M059J (cell line): ENCODE data around the gene XKRX. TPM values are rescaled to one million over a fixed set of nuclear protein-coding genes. Genes with fewer than 3 reads are reported as not detected.

Experiments used
- DNase-seq: peaks from one replicate; pipeline ENCODE4 v3.0.0-alpha.2; 2012; ENCODE audit warnings: low read depth
- total RNA-seq: library from RNA; depleted of rRNA; stranded (reverse); fragments of >200 nt; shearing (Covaris generic); gene quantifications from 2 replicates; pipeline ENCODE4 v1.2.3, GENCODE V29; 2014; rRNA removed

The XKRX gene
- total RNA-seq, 1 experiment from 2014 or later: 3.7 TPM

- DNase-seq: peak; percentile 64
Observed at GRCh38 chrX:100895365-100896075, 33.2 kb downstream of the XKRX start.

GRCh38 chrX:100883654-100884053, 45.1 kb downstream of the XKRX start:
- DNase-seq: no peak

DNA sequence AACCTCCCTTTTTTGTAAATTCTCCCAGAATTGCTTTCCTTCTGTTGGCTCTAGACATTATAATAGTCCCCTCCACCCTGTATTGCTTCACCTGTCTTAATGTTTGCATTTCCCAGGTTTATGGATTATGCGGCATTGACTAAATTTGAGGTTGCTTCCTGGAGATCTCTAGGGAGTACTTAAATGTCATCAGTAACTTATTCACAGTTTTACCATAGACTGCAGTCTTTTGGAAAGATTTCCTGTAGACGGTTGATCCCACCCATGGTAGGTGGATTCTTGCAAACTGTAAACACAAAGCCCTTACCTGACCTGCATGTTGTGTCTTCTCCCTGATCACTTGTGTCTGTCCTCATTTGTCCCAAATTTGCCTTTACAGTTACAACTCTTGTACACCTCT, 48.3 kb downstream of the XKRX start:
- DNase-seq: no peak

DNA sequence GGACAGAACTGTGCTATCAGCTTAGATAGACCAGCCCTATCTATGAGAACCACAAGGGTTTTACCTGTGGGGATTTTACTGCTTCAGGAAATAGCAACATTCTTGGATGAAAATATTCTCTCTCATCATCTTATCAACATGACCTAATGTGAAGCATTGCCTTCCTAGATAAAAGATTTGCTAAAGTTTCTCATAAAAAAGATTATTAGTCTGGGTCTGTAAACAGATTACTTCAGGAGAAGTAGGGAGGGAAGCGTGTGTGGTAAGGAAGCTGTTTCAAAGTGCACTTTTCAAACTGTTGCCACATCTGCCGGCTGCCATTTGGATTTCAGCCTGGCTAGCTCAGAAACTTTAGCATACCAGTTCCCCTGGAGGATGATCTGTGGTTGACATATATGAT, 54.4 kb downstream of the XKRX start, which contains the start of gene NOX1:
TSS of gene NOX1 (minus strand) at position 35 of the 400 bp plus-strand sequence. CDS start 220 bp downstream, outside the sequence.
- DNase-seq: no peak

- no peak for DNase-seq
Observed at GRCh38 chrX:100871594-100872560, 56.8 kb downstream of the XKRX start.

DNA sequence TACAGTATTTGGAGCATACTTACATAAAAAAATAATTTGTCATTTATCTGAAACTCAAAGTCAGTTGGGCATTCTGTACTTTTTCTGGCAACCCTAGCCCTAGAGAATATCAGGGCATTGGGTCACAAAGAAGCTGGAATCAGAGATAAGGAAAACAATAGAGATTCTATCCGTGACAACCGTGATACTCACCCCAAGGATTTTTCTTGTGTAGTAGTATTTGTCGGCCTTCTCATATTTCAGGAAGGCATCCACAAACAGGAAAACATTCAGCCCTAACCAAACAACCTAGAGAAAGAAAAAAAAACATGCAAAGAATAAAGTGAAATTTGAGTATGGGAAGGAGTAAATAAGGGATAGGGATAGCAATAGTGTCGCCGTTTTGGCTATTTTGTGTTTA, 58.2 kb downstream of the XKRX start:
- DNase-seq: no peak

DNA sequence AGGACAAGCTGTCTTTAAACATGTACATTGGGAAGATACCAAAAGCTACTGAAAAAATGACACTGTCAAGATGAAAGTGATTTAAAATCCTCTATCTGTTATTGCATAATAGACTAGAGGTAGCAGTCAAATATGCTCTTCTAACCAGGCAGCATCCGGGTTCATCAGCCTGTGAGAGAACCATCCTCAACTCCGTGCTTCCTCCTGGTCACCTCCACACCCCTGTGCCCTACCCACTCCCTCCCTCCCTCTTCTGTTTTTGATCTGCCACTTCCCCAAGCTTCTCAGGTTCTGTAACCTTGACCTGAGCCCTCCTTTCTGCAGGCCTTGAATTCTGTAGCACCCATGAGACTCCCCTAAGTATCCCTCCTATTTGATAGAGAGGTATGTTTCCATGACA, 60.4 kb downstream of the XKRX start:
- no peak for DNase-seq

- DNase-seq: peak; percentile 65
Observed at GRCh38 chrX:100864657-100865391, 63.9 kb downstream of the XKRX start.

Other genes with a start within 250 kb of the XKRX start
- 9.1 and 13.3 TPM in 2 replicates for gene SYTL4, start 196.8 kb downstream of the XKRX start, total RNA-seq
- gene CSTF2, start 108.5 kb downstream of the XKRX start, total RNA-seq: 37.6 and 55.3 TPM in 2 replicates
- gene NOX1, start 54.6 kb downstream of the XKRX start, total RNA-seq: not detected in 2 replicates
- not detected in 2 replicates for gene ARL13A, start 40.8 kb upstream of the XKRX start, total RNA-seq
- 31.4 and 32.8 TPM in 2 replicates for gene TRMT2B, start 123.2 kb upstream of the XKRX start, total RNA-seq
- 2.1 and 3.5 TPM in 2 replicates for gene TMEM35A, start 150.0 kb upstream of the XKRX start, total RNA-seq
- 43.8 and 69.2 TPM in 2 replicates for gene CENPI, start 169.3 kb upstream of the XKRX start, total RNA-seq